DOHH2 (cell line): ENCODE data around the gene ITIH2.
"Not testable (repeated sequence)": the region's sequence is repeated elsewhere in the genome, so short reads cannot be mapped to it uniquely, and the experiment has no call there.

Experiments used
- H3F3A ChIP-seq: fragments of 200-600 bp; sonication (generic), shearing (Covaris generic); 2 replicates; pipeline ENCODE4 v1.6.0; 2016; ENCODE audit warnings: antibody characterized with exemption, mild to moderate bottlenecking; ENCODE audit not compliant: control insufficient read depth, insufficient read depth
- H3K27ac ChIP-seq: fragments of 200-600 bp; sonication (generic); 2 replicates; pipeline ENCODE4 v1.5.1; 2014; ENCODE audit warnings: low read depth, mild to moderate bottlenecking, low read length, moderate library complexity
- H3K27me3 ChIP-seq: fragments of 200-600 bp; sonication (generic); 2 replicates; pipeline ENCODE4 v1.6.1; 2014; ENCODE audit warnings: mild to moderate bottlenecking, low read length, mixed read lengths; ENCODE audit not compliant: control insufficient read depth
- H3K36me3 ChIP-seq: fragments of 200-600 bp; sonication (generic); 2 replicates; pipeline ENCODE4 v1.6.1; 2014; ENCODE audit warnings: mild to moderate bottlenecking, low read length, moderate library complexity, mixed read lengths; ENCODE audit not compliant: control insufficient read depth
- H3K4me1 ChIP-seq: fragments of 200-600 bp; sonication (generic); 2 replicates; pipeline ENCODE4 v1.6.1; 2014; ENCODE audit warnings: mild to moderate bottlenecking, low read length, mixed read lengths; ENCODE audit not compliant: control insufficient read depth
- H3K4me2 ChIP-seq: fragments of 200-600 bp; sonication (generic); 2 replicates; pipeline ENCODE4 v1.6.0; 2014; ENCODE audit warnings: mild to moderate bottlenecking, low read length, moderate library complexity
- H3K4me3 ChIP-seq: fragments of 200-600 bp; sonication (generic); 2 replicates; pipeline ENCODE4 v1.5.1; 2014; ENCODE audit warnings: mild to moderate bottlenecking, low read length, mixed read lengths
- H3K79me2 ChIP-seq: fragments of 200-600 bp; sonication (generic); 2 replicates; pipeline ENCODE4 v1.6.1; 2014; ENCODE audit warnings: mild to moderate bottlenecking, low read length, mixed read lengths; ENCODE audit not compliant: control insufficient read depth
- H3K9me2 ChIP-seq: fragments of 200-600 bp; sonication (generic); replicated peaks from 2 replicates; pipeline ENCODE4 v1.6.1; 2014; ENCODE audit warnings: mild to moderate bottlenecking, low read length, mixed read lengths; ENCODE audit not compliant: control insufficient read depth
- H3K9me3 ChIP-seq: fragments of 200-600 bp; sonication (generic); 2 replicates; pipeline ENCODE4 v1.6.1; 2014; ENCODE audit warnings: antibody characterized with exemption, low read length, mixed read lengths; ENCODE audit not compliant: control insufficient read depth, insufficient read depth
- H4K20me1 ChIP-seq: fragments of 200-600 bp; sonication (generic); 2 replicates; pipeline ENCODE4 v1.6.0; 2014; ENCODE audit warnings: low read depth, mild to moderate bottlenecking, antibody characterized with exemption, low read length, moderate library complexity; ENCODE audit not compliant: control insufficient read depth, insufficient read depth
- CTCF ChIP-seq: fragments of 200-600 bp; sonication (generic); IDR thresholded peaks from one replicate; pipeline ENCODE4 v1.5.1; 2014; ENCODE audit warnings: antibody characterized with exemption, mild to moderate bottlenecking, low read depth, low read length; ENCODE audit not compliant: poor library complexity, severe bottlenecking
- EZH2phosphoT487 ChIP-seq: fragments of 200-600 bp; sonication (generic); IDR thresholded peaks from 2 replicates; pipeline ENCODE4 v1.6.1; 2017; ENCODE audit warnings: borderline replicate concordance, mild to moderate bottlenecking, antibody characterized with exemption, low read length, moderate library complexity, mixed read lengths

ITIH2 gene

GRCh38 chr10:7708832-7709231, 5.7 kb downstream of the ITIH2 start:
- Histone ChIP-seq H3K36me3 (no peaks in the 10 kb centered on the region), H3K4me3 (no peak overlapping the region), H3K9me2 (no peaks in the 10 kb centered on the region), H3K27ac (no peak overlapping the region), H3K27me3 (peaks cover 3% of the 10 kb centered on the region), H3K4me2 (no peak overlapping the region), H3K9me3 (no peaks in the 10 kb centered on the region), H3F3A (no peaks in the 10 kb centered on the region), H3K79me2 (no peaks in the 10 kb centered on the region), H4K20me1 (no peaks in the 10 kb centered on the region), H3K4me1 (no peaks in the 10 kb centered on the region)
- no peak for TF ChIP-seq EZH2phosphoT487

- Histone ChIP-seq H3K79me2 (no peaks in the 10 kb centered on the region), H3K36me3 (no peaks in the 10 kb centered on the region), H3K4me1 (no peaks in the 10 kb centered on the region), H3K4me3 (no peak overlapping the region), H4K20me1 (no peaks in the 10 kb centered on the region), H3K27ac (no peak overlapping the region), H3K27me3 (peaks cover 3% of the 10 kb centered on the region), H3F3A (no peaks in the 10 kb centered on the region), H3K9me3 (no peaks in the 10 kb centered on the region), H3K9me2 (no peaks in the 10 kb centered on the region), H3K4me2 (no peak overlapping the region)
- TF ChIP-seq CTCF (no peak), EZH2phosphoT487 (no peak)
Measured at GRCh38 chr10:7710446-7710845, 7.3 kb downstream of the ITIH2 start.

- H3K4me1 ChIP-seq, H3K9me2 ChIP-seq: not testable (repeated sequence)
Measured at GRCh38 chr10:7711075-7711474, 8.0 kb downstream of the ITIH2 start.

GRCh38 chr10:7715515-7715914, 12.4 kb downstream of the ITIH2 start:
- Histone ChIP-seq H3K27me3 (no peaks in the 10 kb centered on the region), H3K9me2 (no peaks in the 10 kb centered on the region), H3K9me3 (no peaks in the 10 kb centered on the region), H3K4me3 (no peak overlapping the region), H3K27ac (no peak overlapping the region), H3F3A (no peaks in the 10 kb centered on the region), H4K20me1 (no peaks in the 10 kb centered on the region), H3K4me2 (no peak overlapping the region), H3K36me3 (no peaks in the 10 kb centered on the region), H3K4me1 (no peaks in the 10 kb centered on the region), H3K79me2 (no peaks in the 10 kb centered on the region)
- TF ChIP-seq EZH2phosphoT487 (no peak), CTCF (no peak)

More at GRCh38 chr10:7711075-7711474, 8.0 kb downstream of the ITIH2 start:
- not testable (repeated sequence) for H4K20me1 ChIP-seq, H3K27ac ChIP-seq, H3K27me3 ChIP-seq, H3K9me3 ChIP-seq, H3K36me3 ChIP-seq, H3F3A ChIP-seq, H3K4me2 ChIP-seq, H3K79me2 ChIP-seq, H3K4me3 ChIP-seq
